Stimulated activated CD4-positive, alpha-beta T cell treated with anti-CD3 and anti-CD28 coated beads, Interleukin-1b, Interleukin-23, amount 100 ng/mL, for 1 hour (primary cell): ENCODE measurements around the gene CNOT6.
A peak's percentile ranks its signal among the peaks of the same experiment; 100 is the strongest.

Source experiments
- DNase-seq, 2 donors: peaks; one replicate each; pipeline ENCODE4 v3.0.0-alpha.2; 2020; ENCODE audit warnings: low read depth in 2 of 2

The CNOT6 gene

DNA sequence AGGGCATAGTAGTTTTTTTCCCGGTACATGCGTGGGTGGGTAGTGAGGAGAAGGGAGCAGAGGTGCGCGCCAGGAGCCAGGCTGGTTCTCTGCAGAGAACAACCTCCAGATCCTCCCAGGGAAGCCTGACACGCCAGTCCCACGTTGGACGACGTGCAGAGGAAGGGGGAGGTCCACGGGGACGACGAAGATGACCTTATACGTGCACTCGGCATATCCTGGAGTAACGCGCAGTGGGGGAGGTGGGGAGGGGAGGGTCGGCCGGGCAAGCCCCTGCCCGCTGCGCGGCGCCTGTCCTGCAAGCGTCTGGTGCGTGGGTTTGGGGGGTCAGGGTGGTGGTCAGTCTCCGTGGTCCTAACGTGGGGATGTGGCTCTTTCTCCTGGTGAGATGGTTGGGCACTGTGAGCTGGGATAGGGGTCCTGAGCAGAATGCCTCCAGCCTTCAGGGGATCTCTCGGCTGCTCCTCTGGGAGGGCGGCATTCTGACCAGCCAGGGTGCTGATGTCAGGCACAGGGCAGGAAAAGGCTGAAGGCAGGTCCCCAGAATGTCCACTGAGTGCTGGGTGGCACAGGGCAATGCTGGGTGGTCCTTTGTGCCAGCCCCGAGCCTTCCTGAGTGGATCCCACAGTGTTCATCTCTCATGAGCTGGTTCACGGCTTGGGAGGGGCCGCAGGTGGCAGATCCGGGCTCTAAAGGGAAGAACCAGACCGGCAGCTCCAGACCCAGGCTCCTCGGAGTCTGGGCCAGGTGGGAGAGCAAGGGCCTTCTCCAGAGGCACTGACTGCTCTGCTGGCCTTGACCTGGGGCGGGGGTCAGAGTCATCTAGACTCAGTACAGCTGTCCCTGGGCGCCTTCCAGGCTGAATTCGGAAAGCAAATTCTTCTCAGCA, 107.7 kb downstream of the CNOT6 start:
- no peak for DNase-seq

DNA sequence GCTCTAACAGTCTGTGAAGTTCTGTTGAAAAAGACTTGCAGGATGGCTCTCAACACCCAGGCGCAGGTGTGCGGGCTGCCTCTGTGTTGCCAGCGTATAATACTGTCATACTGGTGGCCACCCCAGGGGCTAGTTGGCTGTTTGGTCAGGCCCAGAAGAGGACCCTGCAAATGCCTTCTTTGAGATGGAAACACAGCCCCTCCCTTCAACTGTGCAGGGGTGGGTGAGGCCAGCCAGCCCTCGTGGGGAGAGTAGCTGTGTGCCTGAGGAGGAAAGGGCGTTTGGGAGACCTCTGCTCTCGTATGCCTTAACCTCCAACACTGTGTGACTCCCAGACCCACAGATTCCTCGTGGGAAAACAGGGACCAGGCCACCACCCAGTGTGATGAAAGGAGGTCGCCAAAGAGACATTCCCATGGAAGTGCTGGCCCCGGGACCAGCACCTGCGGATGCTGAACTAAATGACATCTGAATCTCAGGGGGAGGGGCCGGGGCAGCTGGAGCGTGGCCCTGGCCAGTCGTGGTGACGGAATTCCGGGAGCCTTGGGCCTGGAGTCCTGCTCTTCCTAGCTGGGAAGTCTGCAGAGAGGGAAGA, 108.4 kb downstream of the CNOT6 start:
- DNase-seq, result no peak

- DNase-seq, result no peak
Observed at GRCh38 chr5:180603076-180603594, 109.0 kb downstream of the CNOT6 start.

GRCh38 chr5:180604271-180604670, 110.1 kb downstream of the CNOT6 start:
- DNase-seq, result no peak

GRCh38 chr5:180605554-180606214, 111.5 kb downstream of the CNOT6 start:
- peak; percentile 7 to 34 for DNase-seq

DNA sequence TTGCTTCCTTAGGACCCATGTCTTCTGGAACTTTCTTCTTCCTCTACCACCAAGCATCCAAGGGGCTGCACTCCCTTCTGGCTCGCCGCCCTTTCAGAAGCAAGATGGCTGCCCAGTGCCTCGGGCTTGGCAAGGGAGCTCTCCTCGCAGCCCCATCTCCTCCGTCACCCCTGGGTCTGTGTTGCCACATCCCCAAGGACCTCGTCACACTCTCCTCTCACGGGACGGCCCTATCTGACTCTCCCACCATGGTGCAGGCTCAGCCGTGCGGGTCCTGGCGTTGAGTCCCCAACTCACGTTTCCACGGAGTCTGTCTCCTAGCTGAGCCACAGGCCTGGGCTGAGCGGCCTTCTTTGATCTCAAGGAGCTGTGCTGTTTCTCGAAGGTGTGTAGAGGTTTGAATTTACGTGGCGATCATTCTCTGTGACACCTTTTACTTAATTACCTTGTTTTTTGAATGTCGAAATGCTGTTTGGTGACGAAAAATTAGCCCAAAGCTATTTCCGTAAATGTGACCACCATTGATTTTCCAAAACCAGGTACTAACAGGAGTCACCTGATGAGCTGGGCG, 112.1 kb downstream of the CNOT6 start:
- no peak for DNase-seq

GRCh38 chr5:180607861-180608571, 113.8 kb downstream of the CNOT6 start:
- DNase-seq, result no peak

- DNase-seq, result no peak
Observed at GRCh38 chr5:180608572-180609310, 114.6 kb downstream of the CNOT6 start.

DNA sequence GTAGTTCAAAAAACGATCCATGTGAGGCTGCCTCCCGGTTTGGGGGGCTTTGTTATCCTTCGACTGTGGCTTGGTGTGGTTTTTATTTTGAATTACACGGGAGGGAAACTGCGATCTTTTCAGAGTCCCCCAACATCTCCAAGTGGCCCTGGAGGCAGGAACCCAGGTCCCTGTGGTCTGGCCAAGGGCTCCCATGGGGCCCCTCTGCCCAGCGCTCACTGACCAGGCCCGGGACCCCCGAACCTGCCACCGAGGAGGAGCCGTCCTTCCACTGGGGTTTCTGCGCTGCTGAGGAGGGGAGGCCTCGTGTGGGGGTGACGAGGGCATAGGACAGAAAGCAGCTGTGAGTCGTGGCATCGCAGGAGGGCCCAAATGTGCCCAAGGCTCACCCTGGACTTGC, 115.2 kb downstream of the CNOT6 start:
- no peak for DNase-seq

GRCh38 chr5:180609817-180610550, 115.8 kb downstream of the CNOT6 start:
- DNase-seq, result no peak

GRCh38 chr5:180611140-180611850, 117.1 kb downstream of the CNOT6 start:
- DNase-seq, result no peak

GRCh38 chr5:180612683-180613082, 118.5 kb downstream of the CNOT6 start:
- DNase-seq, result no peak

GRCh38 chr5:180613188-180613813, 119.1 kb downstream of the CNOT6 start:
- DNase-seq, result no peak

DNA sequence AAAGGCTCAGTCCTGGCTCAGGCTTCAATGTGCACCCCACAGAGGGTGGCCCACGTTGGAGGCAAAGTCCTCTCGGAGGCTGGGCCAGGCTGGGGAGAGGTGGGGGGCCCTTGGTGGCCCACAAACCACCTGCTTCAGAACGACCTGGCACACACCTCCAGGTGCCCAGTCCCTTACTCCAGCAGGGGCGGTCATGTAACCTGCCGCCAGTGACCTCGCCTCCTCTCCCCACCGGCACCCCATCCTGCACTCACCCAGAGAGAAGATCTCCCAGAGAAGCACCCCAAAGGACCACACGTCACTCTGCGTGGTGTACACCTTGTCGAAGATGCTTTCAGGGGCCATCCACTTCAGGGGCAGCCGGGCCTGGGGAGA, 119.6 kb downstream of the CNOT6 start:
- no peak for DNase-seq

GRCh38 chr5:180618487-180618828, 124.3 kb downstream of the CNOT6 start:
- DNase-seq, result no peak

DNA sequence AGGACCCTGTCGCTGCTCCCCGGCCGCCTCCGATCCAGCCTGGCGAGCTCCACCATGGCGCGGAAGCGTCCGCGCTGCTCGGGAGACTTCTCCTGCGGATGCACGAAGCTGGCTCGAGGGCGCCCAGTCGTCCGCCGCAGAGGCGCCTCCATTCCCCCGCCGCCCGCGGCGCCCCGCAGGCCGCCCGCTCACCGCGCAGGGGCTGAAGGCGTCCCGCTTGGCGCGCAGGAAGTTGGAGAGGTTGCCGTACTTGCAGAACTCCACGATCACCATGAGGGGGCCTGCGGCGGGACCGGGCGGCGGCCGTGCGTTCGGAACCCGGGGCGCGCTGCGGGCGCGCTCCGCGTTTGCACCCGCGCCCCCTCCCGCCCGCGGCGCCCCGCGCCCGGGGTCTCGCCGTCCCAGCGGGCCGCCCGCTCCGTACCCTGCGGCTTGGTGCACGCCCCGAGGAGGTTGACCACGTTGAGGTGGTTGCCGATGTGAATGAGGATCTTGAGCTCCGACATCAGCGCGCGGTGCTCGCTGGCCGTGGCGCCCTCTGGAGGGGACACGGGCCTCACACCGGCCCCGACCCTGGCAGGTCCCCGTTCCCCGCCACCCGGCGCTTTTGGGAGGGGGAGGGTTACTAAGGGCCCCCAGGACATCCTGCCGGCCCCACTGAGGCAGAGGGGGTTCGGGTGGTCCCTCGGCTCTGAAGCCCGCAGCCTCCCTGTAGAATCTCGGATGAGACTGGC, 124.8 kb downstream of the CNOT6 start:
- peak in 1 of 2 donors; percentile 7 for DNase-seq

GRCh38 chr5:180619563-180619915, 125.4 kb downstream of the CNOT6 start:
- DNase-seq, result no peak

GRCh38 chr5:180620014-180620413, 125.8 kb downstream of the CNOT6 start:
- no peak for DNase-seq

DNA sequence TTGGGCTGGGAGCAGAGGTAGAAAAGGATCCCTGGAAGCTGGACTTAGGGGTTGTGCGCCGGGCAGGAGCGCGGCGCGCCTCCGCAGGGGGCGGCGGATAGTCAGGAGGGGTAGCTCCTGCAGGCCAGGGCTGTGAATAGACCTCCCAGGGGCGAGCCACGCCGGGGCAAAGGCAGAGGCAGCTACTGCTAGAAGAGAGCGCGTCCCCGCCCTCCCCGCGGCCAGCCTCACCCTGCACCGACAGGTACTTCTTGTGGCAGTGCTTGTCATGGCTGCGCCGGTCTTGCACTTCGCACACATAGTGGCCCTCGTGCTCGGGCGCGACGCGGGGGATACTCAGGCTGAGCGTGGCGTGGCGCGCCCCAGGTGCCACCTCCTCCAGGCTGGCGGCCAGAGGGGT, 127.1 kb downstream of the CNOT6 start:
- DNase-seq, result no peak
